Caco-2 (cell line): ENCODE data around the gene SLC36A1. TPM values are rescaled to one million over a fixed set of nuclear protein-coding genes. Genes with fewer than 3 reads are reported as not detected.
"Not testable (repeated sequence)": the region's sequence is repeated elsewhere in the genome, so short reads cannot be mapped to it uniquely, and the experiment has no call there.

Source experiments
- BruUV-seq: library from RNA; stranded (reverse); fragments of 400-500 nt; replicated peaks from 2 replicates; lab custom pipeline; 2021; lab: Mats Ljungman, UMichigan
- CTCF ChIA-PET: fragments of 300-600 bp; sonication (Branson Sonifier 250); formaldehyde crosslinking; loops from one replicate; lab custom pipeline; 2022; ENCODE audit warnings: antibody characterized with exemption; lab: Charles Lee
- POLR2A ChIA-PET: fragments of 300-600 bp; sonication (Branson Sonifier 250); formaldehyde crosslinking; loops from one replicate; lab custom pipeline; 2022; ENCODE audit warnings: antibody characterized with exemption; lab: Charles Lee
- DNase-seq, 2 experiments: peaks; one replicate each; pipeline versions ENCODE4 v3.0.0 to v3.0.0-alpha.2; 2020 to 2022
- H3K27me3 ChIP-seq: replicated peaks from 2 replicates; pipeline ENCODE4 v1.6.0; 2011; ENCODE audit warnings: low read length; ENCODE audit not compliant: control insufficient read depth, insufficient read depth
- H3K36me3 ChIP-seq: 2 replicates; pipeline ENCODE4 v1.5.1; 2011; ENCODE audit warnings: low read length; ENCODE audit not compliant: control insufficient read depth, insufficient read depth
- H3K4me1 ChIP-seq: fragments of 250-450 bp; sonication (Bioruptor Pico); 2 replicates; pipeline ENCODE4 v1.5.1; 2020; ENCODE audit warnings: mild to moderate bottlenecking
- H3K4me3 ChIP-seq: 2 replicates; pipeline ENCODE4 v1.5.1; 2011; ENCODE audit warnings: low read depth, mild to moderate bottlenecking, control low read depth, low read length
- H3K9me3 ChIP-seq: fragments of 250-450 bp; sonication (Bioruptor Pico); 2 replicates; pipeline ENCODE4 v1.5.1; 2020; ENCODE audit warnings: mild to moderate bottlenecking, moderate library complexity
- H3K27ac Mint-ChIP-seq: one replicate; pipeline ENCODE4 v1.8.0; 2022; ENCODE audit warnings: mixed read lengths; ENCODE audit not compliant: unreplicated experiment
- H3K27me3 Mint-ChIP-seq: one replicate; pipeline ENCODE4 v1.8.0; 2022; ENCODE audit warnings: mixed read lengths; ENCODE audit not compliant: insufficient read depth, unreplicated experiment
- H3K36me3 Mint-ChIP-seq: one replicate; pipeline ENCODE4 v1.8.0; 2022; ENCODE audit warnings: mild to moderate bottlenecking, mixed read lengths; ENCODE audit not compliant: insufficient read depth, unreplicated experiment
- H3K4me1 Mint-ChIP-seq: one replicate; pipeline ENCODE4 v1.8.0; 2022; ENCODE audit warnings: low read depth, mixed read lengths; ENCODE audit not compliant: unreplicated experiment
- H3K4me3 Mint-ChIP-seq: one replicate; pipeline ENCODE4 v1.8.0; 2022; ENCODE audit warnings: mild to moderate bottlenecking, moderate library complexity, mixed read lengths; ENCODE audit not compliant: unreplicated experiment
- H3K9me3 Mint-ChIP-seq: one replicate; pipeline ENCODE4 v1.8.0; 2022; ENCODE audit warnings: mixed read lengths; ENCODE audit not compliant: unreplicated experiment
- intact Hi-C: fragments of 100-400 bp; cut with micrococcal nuclease; formaldehyde crosslinking; loops from one replicate; pipeline ENCODE4 v1.10.0; 2022; ENCODE audit not compliant: unreplicated experiment
- total RNA-seq: library from RNA; stranded (reverse); gene quantifications from 2 replicates; pipeline ENCODE4 v1.2.3, GENCODE V29; 2022
- TF ChIP-seq, protein P1 (sequence below), 2 experiments: fragments of 200-600 bp in 1 of 2; IDR thresholded peaks; 1 replicate in 1 of 2; 2 replicates in 1 of 2; pipeline versions ENCODE4 v1.5.1 to v1.8.0; 2011 to 2022; ENCODE audit warnings: antibody characterized with exemption in 1 of 2, control low read depth in 1 of 2, inconsistent platforms in 1 of 2, low read depth in 1 of 2, low read length in 1 of 2, mild to moderate bottlenecking in 1 of 2, moderate library complexity in 1 of 2; ENCODE audit not compliant: insufficient read depth in 1 of 2, severe bottlenecking in 1 of 2, unreplicated experiment in 1 of 2

Gene SLC36A1
- total RNA-seq, 1 experiment from 2014 or later: 18.2 TPM

DNA sequence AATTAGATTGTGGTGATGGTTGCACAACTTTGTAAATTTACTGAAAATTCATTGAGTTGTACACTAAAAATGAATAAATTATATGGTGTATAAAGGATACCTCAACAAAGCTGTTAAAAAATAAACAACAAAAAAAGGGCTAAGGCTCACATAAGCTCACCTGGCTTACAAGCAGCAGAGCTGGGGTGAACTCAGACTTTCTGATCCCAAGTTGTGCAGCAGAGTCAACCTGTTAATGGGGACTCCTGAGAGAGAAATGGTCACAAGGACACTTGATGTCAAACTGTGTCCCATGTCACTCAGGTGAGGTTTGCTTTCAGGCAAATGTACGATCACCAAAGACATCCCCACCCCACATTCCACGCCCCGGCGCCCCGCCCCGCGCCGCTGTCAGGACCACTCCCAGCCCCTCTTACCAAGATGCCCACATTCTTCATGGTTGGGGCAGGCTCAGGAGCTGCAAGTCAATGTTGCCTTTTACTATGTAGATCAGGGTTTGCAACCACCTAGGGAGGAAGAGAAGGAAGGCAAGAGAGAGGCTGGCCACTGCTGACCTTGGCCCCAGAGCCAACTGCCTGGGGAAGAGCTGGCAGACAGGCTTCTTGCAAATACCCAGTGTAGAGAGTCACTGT is 22.4 kb upstream of the SLC36A1 start:
- Mint-ChIP-seq H3K27me3 (no peaks in the 10 kb centered on the region), H3K4me3 (no peak overlapping the region), H3K36me3 (no peaks in the 10 kb centered on the region), H3K27ac (no peak overlapping the region), H3K9me3 (no peaks in the 10 kb centered on the region), H3K4me1 (peaks cover 26% of the 10 kb centered on the region)
- POLR2A ChIA-PET: no interaction called here
- Histone ChIP-seq H3K9me3 (no peaks in the 10 kb centered on the region), H3K4me3 (no peak overlapping the region), H3K4me1 (peaks cover 21% of the 10 kb centered on the region), H3K27me3 (no peaks in the 10 kb centered on the region), H3K36me3 (no peaks in the 10 kb centered on the region; the same call in 1 of the 2 replicates)
- BruUV-seq: no TSS peak
- intact Hi-C loops: no loop called here
- no peak for DNase-seq
- CTCF ChIA-PET: no interaction called here
- TF ChIP-seq, protein P1, sequence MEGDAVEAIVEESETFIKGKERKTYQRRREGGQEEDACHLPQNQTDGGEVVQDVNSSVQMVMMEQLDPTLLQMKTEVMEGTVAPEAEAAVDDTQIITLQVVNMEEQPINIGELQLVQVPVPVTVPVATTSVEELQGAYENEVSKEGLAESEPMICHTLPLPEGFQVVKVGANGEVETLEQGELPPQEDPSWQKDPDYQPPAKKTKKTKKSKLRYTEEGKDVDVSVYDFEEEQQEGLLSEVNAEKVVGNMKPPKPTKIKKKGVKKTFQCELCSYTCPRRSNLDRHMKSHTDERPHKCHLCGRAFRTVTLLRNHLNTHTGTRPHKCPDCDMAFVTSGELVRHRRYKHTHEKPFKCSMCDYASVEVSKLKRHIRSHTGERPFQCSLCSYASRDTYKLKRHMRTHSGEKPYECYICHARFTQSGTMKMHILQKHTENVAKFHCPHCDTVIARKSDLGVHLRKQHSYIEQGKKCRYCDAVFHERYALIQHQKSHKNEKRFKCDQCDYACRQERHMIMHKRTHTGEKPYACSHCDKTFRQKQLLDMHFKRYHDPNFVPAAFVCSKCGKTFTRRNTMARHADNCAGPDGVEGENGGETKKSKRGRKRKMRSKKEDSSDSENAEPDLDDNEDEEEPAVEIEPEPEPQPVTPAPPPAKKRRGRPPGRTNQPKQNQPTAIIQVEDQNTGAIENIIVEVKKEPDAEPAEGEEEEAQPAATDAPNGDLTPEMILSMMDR (IDR thresholded peaks at IDR 0.05; ENCODE audit: insufficient read depth in 1 of 2, low read depth in 1 of 2, low read length in 1 of 2, severe bottlenecking in 1 of 2, unreplicated experiment in 1 of 2): no peak

DNA sequence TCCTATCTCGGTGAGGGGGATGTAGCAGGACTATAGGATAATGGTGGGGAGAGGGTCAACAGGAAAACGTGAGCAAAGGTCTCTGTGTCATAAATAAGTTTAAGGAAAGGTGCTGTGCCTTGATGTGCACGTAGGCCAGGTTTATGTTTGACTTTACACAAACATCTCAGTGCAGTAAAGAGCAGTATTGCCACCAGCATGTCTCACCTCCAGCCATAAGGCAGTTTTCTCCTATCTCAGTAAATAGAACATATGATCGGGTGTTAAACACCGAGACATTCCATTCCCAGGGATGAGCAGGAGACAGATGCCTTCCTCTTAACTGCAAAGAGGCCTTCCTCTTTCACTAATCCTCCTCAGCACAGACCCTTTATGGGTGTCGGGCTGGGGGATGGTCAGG is 21.1 kb upstream of the SLC36A1 start:
- H3K9me3 ChIP-seq, H3K4me3 ChIP-seq, H3K36me3 ChIP-seq, POLR2A ChIA-PET, H3K9me3 Mint-ChIP-seq, H3K27me3 ChIP-seq, BruUV-seq, CTCF ChIA-PET, H3K27me3 Mint-ChIP-seq, H3K36me3 Mint-ChIP-seq: not testable (repeated sequence)
- H3K4me3 Mint-ChIP-seq: peak overlapping the region; percentile 22
- intact Hi-C loops: loop anchor here (2.0 kb wide), 1 partner anchor 42 kb away; no protein-coding TSS in a partner anchor
- H3K4me1 ChIP-seq: peaks cover 21% of the 10 kb centered on the region
- peaks cover 26% of the 10 kb centered on the region for H3K4me1 Mint-ChIP-seq
- peak; percentile 32 to 71 for DNase-seq
- H3K27ac Mint-ChIP-seq: peak overlapping the region; percentile 34

DNA sequence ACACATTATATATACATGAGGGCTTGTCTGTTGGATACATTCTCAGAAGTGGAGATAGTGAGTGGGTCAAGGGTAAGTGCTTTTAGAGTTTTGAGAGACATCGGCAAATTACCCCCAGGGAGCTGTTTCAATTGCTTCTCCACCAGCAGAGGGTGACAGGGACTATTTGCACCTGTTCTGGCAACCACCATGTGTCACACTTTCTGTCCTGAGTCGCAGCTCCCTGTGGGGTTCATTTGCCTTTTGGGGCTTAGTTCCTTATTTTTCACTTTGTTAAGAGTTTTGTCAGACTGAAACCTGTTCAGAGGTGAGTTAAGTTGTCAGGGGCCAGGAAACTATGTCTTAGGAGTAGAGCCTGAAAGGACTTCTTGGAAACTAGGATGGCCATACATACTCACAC is 20.1 kb upstream of the SLC36A1 start:
- CTCF ChIA-PET: interaction anchor here (0.6 to 1.6 kb wide), 3 partner anchors 21 to 225 kb away, joined by 3 to 13 read pairs (median 3); partner anchors contain the start of gene SLC36A1
- Histone ChIP-seq H3K4me1 (peaks cover 21% of the 10 kb centered on the region), H3K4me3 (no peak overlapping the region), H3K36me3 (no peaks in the 10 kb centered on the region; the same call in 1 of the 2 replicates), H3K9me3 (no peaks in the 10 kb centered on the region), H3K27me3 (no peaks in the 10 kb centered on the region)
- Mint-ChIP-seq H3K9me3 (no peaks in the 10 kb centered on the region), H3K4me1 (peaks cover 20% of the 10 kb centered on the region), H3K27me3 (no peaks in the 10 kb centered on the region), H3K27ac (peak overlapping the region; percentile 34), H3K36me3 (no peaks in the 10 kb centered on the region), H3K4me3 (no peak overlapping the region)
- DNase-seq: no peak
- TF ChIP-seq, protein P1 (IDR thresholded peaks at IDR 0.05; ENCODE audit: insufficient read depth in 1 of 2, low read depth in 1 of 2, low read length in 1 of 2, severe bottlenecking in 1 of 2, unreplicated experiment in 1 of 2): peak; percentile 27 to 41
- BruUV-seq: no TSS peak
- intact Hi-C loops: loop anchor here (2.0 kb wide), 1 partner anchor 42 kb away; no protein-coding TSS in a partner anchor
- POLR2A ChIA-PET: no interaction called here
